Inflammatory macrophage treated with lipopolysaccharide for 1 hour (primary cell): ENCODE results near the gene LRRC41.
"Not testable (repeated sequence)": the region's sequence is repeated elsewhere in the genome, so short reads cannot be mapped to it uniquely, and the experiment has no call there.

ENCODE experiments used
- DNase-seq, 2 donors: peaks; one replicate each; pipeline ENCODE4 v3.0.0-alpha.2; 2020 to 2022

LRRC41 gene

DNA sequence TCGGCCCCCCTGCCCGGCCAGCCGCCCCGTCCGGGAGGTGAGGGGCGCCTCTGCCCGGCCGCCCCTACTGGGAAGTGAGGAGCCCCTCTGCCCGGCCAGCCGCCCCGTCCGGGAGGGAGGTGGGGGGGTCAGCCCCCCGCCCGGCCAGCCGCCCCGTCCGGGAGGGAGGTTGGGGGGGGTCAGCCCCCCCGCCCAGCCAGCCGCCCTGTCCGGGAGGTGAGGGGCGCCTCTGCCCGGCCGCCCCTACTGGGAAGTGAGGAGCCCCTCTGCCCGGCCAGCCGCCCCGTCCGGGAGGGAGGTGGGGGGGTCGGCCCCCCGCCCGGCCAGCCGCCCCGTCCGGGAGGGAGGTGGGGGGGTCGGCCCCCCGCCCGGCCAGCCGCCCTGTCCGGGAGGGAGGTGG, 61.7 kb downstream of the LRRC41 start:
- DNase-seq, result not testable (repeated sequence)

DNA sequence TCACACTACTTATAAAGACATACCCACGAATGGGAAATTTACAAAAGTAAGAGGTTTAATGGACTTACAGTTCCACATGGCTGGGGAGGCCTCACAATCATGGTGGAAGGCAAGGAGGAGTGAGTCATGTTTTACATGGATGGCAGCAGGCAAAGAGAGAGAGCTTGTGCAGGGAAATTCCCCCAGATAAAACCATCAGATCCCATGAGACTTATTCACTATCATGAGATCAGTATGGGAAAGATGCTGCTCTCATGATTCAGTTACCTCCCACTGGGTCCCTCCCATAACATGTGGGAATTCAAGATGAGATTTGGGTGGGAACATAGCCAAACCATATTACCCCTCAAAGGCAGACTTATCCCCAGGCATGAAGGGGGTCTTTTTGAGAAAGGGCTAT, 64.6 kb downstream of the LRRC41 start:
- DNase-seq, result peak; percentile 65 to 87

DNA sequence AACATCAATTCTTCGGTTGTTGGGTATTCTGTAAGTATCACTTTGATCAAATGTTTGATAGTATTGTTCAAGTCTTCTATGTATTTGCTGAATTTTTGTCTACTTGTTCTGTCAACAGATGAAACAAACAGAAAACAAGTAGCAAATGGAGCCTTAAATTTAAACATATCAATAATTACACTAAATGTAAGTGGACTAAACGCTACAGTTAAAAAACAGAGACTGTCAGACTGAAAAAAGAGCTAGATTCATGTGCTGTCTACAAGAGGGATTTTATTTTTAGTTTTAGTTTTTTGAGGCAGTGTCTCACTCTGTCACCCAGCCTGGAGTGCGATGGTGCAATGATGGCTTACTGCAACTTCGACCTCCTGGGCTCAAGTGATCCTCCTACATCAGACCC, 66.5 kb downstream of the LRRC41 start:
- DNase-seq, result no peak

DNA sequence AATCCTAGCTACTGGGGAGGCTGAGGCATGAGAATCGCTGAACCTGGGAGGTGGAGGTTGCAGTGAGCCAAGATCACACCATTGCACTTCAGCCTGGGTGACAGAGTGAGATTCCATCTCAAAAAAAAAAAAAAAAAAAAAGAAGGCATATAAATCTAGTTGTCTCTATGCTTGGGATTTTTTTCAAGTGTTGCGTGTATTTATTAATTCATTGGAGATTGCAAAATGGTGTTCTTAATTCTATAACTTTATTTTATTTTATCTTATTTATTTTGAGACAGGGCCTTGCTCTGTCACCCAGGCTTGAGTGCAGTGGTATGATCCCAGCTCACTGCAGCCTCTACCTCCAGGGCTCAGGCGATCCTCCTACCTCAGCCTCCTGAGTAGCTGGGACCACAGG, 72.2 kb downstream of the LRRC41 start:
- DNase-seq, result not testable (repeated sequence)
